Naive thymus-derived CD8-positive, alpha-beta T cell (primary cell): ENCODE measurements around the gene SNAP25. TPM values are rescaled to one million over a fixed set of nuclear protein-coding genes. Genes with fewer than 3 reads are reported as not detected.

Experiments
- ATAC-seq, 2 donors: fragments of 150-1000 bp; cut with Tn5 transposase in 1 of 2; sonication (Bioruptor Pico), chemical (Tn5 transposase) in 1 of 2; 1 replicate in 1 of 2; 2 replicates in 1 of 2; pipeline ENCODE4 v1.10.0; 2021; ENCODE audit warnings: mild to moderate bottlenecking in 2 of 2, moderate library complexity in 2 of 2
- POLR2A ChIA-PET: fragments of 350-600 bp; sonication (Branson Sonifier 250); formaldehyde crosslinking; loops from one replicate; lab custom pipeline; 2021; ENCODE audit warnings: antibody characterized with exemption; lab: Charles Lee
- DNase-seq, 10 donors: peaks; one replicate each; pipeline versions ENCODE4 v3.0.0 to v3.0.0-alpha.2; 2020 to 2022
- H3K27ac Mint-ChIP-seq, 10 donors: one replicate each; pipeline ENCODE4 v1.8.0; 2020 to 2022; ENCODE audit warnings: mild to moderate bottlenecking in 10 of 10, mixed read lengths in 10 of 10, moderate library complexity in 4 of 10, inconsistent platforms in 1 of 10
- H3K27me3 Mint-ChIP-seq, 5 donors: one replicate each; pipeline ENCODE4 v1.8.0; 2021 to 2022; ENCODE audit warnings: mixed read lengths in 5 of 5
- H3K36me3 Mint-ChIP-seq, 3 donors: one replicate each; pipeline ENCODE4 v1.8.0; 2020 to 2022; ENCODE audit warnings: mixed read lengths in 3 of 3, mild to moderate bottlenecking in 2 of 3, inconsistent platforms in 1 of 3
- H3K4me1 Mint-ChIP-seq, 4 donors: one replicate each; pipeline ENCODE4 v1.8.0; 2021 to 2022; ENCODE audit warnings: mixed read lengths in 4 of 4
- H3K4me3 Mint-ChIP-seq, 10 donors: one replicate each; pipeline ENCODE4 v1.8.0; 2020 to 2022; ENCODE audit warnings: mild to moderate bottlenecking in 10 of 10, mixed read lengths in 10 of 10, moderate library complexity in 6 of 10, inconsistent platforms in 1 of 10
- H3K9me3 Mint-ChIP-seq, 9 donors: one replicate each; pipeline ENCODE4 v1.8.0; 2020 to 2022; ENCODE audit warnings: mixed read lengths in 9 of 9, mild to moderate bottlenecking in 3 of 9, inconsistent platforms in 1 of 9, moderate library complexity in 1 of 9
- polyA plus RNA-seq, 3 donors: library from polyadenylated mRNA; unstranded; fragments of 300-500 nt; fragmentation: Illumina TruSeq; gene quantifications; one replicate each; pipeline ENCODE4 v1.2.3, GENCODE V29; 2021
- total RNA-seq, 8 experiments: library from RNA in 2 of 8; stranded (reverse) in 2 of 8; gene quantifications; one replicate each; pipeline ENCODE4 v1.2.3 and lab custom pipeline; 2021 to 2026

The SNAP25 gene
- total and polyA plus RNA-seq, 5 experiments from 2014 or later: 0.37 TPM; not detected in 4

- peaks cover 5 to 30% (median 9%) of the 10 kb centered on the region in 5 donors for H3K27me3 Mint-ChIP-seq
- H3K36me3 Mint-ChIP-seq: peaks cover 0 to 8% (median 0%) of the 10 kb centered on the region in 3 donors
- no peak for DNase-seq
- no peaks in the 10 kb centered on the region for H3K4me1 Mint-ChIP-seq
- H3K27ac Mint-ChIP-seq: no peak overlapping the region
- no peak for ATAC-seq
- no peak overlapping the region for H3K4me3 Mint-ChIP-seq
- POLR2A ChIA-PET: no interaction called here
- H3K9me3 Mint-ChIP-seq: peaks cover 0 to 10% (median 6%) of the 10 kb centered on the region in 9 donors
Measured at GRCh38 chr20:10180651-10181235, 37.9 kb upstream of the SNAP25 start.

DNA sequence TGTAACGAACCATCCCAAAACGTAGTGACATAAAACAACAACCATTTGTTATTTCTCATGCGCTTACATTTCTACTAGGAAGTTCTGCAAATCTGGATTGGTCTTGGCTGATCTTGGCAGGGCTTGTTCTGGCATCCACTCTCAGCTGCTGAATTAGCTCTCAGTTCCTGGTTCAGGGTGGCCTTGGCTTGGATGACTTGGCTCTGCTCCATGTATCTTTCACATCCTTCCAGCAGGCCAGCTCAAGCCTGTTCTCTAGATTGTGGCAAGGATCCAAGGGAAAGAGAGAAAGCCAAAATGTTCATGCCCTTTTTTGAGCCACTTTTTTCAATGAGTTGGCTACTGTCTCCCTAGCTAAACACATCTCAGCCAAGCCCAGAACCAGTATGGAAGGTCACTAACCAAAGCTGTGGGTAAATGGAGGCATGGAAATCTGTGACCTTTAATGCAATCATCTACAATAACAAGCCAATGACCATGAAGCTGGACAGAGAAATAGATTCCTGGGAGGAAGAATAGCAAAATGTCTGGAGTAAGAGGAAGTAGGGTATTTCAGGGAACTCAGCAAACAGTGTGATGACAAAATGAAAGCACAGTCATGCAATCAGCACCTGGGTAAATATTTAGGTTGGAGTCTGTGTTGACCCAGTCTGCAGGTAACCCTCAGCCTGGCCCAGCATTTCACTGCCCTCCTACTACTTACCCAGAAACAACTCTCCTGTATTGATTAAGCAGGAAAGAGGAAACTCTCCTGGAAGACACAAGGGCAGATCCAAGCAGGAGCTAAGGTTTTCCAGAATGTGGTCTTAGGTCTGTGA, 32.7 kb upstream of the SNAP25 start:
- POLR2A ChIA-PET: no interaction called here
- DNase-seq (no peak), ATAC-seq (no peak)
- no peak overlapping the region for H3K4me3 Mint-ChIP-seq
- peaks cover 0 to 22% (median 10%) of the 10 kb centered on the region in 9 donors for H3K9me3 Mint-ChIP-seq
- H3K4me1 Mint-ChIP-seq: no peaks in the 10 kb centered on the region
- no peak overlapping the region for H3K27ac Mint-ChIP-seq
- peaks cover 0 to 8% (median 0%) of the 10 kb centered on the region in 3 donors for H3K36me3 Mint-ChIP-seq
- peaks cover 0 to 5% (median 0%) of the 10 kb centered on the region in 5 donors for H3K27me3 Mint-ChIP-seq

DNA sequence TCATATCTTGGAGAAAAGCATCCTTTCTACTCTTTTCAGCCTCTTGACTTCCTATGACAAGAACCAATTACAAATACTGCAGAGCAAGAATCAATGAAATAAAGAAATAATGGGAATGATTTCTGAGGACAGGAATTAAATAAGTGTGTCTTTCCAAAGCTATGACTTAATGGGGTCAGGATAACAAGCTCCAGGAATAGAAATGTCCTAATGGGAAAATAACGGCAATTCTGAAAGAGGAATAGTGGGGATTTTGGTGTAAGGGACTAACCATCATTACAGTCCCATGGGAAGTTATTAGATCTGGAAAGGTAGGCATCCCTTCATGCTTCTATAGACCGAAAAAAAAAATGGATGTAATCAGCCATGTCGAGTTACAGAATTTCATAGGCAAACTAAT, 28.2 kb upstream of the SNAP25 start:
- Mint-ChIP-seq H3K27ac (no peak overlapping the region), H3K36me3 (peaks cover 0 to under 1% (median 0%) of the 10 kb centered on the region in 3 donors), H3K4me3 (no peak overlapping the region), H3K9me3 (peaks cover 0 to 33% (median 11%) of the 10 kb centered on the region in 9 donors), H3K27me3 (peaks cover 5 to 19% (median 8%) of the 10 kb centered on the region in 5 donors), H3K4me1 (no peaks in the 10 kb centered on the region)
- no peak for ATAC-seq
- POLR2A ChIA-PET: no interaction called here
- DNase-seq: no peak

DNA sequence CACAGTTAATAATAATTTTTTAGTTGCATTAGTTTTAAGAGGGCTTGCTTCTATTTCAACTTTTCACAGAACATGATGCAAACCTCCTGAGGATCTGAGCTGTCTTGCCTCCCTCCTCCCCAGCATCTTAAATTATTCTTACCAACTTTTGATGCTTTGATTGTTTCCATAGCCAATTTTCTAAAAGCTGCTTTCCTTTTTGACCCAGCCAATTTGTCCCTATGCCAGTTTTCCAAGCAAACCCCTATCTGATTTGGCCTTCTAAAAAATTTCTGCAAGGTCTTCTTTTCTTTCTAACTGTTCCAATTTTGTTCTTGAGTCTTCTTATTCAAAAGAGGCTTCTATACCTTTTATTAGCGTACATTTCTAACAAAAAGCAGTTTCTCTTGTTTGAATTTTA, 26.5 kb upstream of the SNAP25 start:
- POLR2A ChIA-PET: no interaction called here
- Mint-ChIP-seq H3K27me3 (peaks cover 2 to 19% (median 10%) of the 10 kb centered on the region in 5 donors), H3K27ac (no peak overlapping the region), H3K9me3 (peaks cover 0 to 26% (median 5%) of the 10 kb centered on the region in 9 donors), H3K36me3 (no peaks in the 10 kb centered on the region), H3K4me1 (no peaks in the 10 kb centered on the region), H3K4me3 (no peak overlapping the region)
- DNase-seq (no peak), ATAC-seq (no peak)

GRCh38 chr20:10194166-10194565, 24.5 kb upstream of the SNAP25 start:
- Mint-ChIP-seq H3K36me3 (no peaks in the 10 kb centered on the region), H3K4me3 (no peak overlapping the region), H3K9me3 (peaks cover 0 to 26% (median 5%) of the 10 kb centered on the region in 9 donors), H3K4me1 (no peaks in the 10 kb centered on the region), H3K27me3 (peaks cover 5 to 19% (median 10%) of the 10 kb centered on the region in 5 donors), H3K27ac (no peak overlapping the region)
- ATAC-seq (no peak), DNase-seq (no peak)
- POLR2A ChIA-PET: no interaction called here

GRCh38 chr20:10200330-10200729, 18.3 kb upstream of the SNAP25 start:
- H3K9me3 Mint-ChIP-seq: peaks cover 0 to 6% (median 0%) of the 10 kb centered on the region in 9 donors
- H3K27me3 Mint-ChIP-seq: peaks cover 0 to 10% (median 1%) of the 10 kb centered on the region in 5 donors
- H3K4me1 Mint-ChIP-seq: no peaks in the 10 kb centered on the region
- no peaks in the 10 kb centered on the region for H3K36me3 Mint-ChIP-seq
- DNase-seq (no peak), ATAC-seq (no peak)
- no peak overlapping the region for H3K27ac Mint-ChIP-seq
- no peak overlapping the region for H3K4me3 Mint-ChIP-seq
- POLR2A ChIA-PET: no interaction called here

DNA sequence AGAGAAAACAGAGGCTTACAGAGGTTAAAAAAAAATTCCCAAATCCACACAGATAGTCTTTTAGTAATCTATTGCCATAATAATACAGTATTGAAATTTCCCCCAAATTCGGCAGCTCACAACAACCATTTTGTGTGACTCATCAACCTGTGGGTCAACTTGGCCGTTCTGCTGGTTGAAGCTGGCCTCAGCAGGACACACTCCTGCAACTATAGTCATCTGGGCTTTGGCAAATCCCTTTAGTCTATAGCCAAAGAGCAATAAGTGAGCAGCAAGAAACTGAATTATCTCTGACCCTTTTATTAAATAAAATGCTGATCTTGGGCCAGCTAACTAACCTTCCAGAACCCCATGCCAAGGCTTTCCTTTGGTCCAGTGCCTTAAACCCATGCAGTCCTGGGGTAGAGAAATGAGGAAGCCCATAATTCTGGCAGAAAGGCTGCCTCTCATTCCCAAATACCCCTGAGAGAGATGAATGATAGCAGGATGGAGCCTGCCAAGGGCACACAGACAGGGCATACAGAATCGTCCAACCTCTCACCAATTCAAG, 17.2 kb upstream of the SNAP25 start:
- DNase-seq: no peak
- no peak overlapping the region for H3K27ac Mint-ChIP-seq
- peaks cover 0 to 6% (median 0%) of the 10 kb centered on the region in 9 donors for H3K9me3 Mint-ChIP-seq
- POLR2A ChIA-PET: no interaction called here
- peaks cover 0 to 7% (median 1%) of the 10 kb centered on the region in 5 donors for H3K27me3 Mint-ChIP-seq
- no peak overlapping the region for H3K4me3 Mint-ChIP-seq
- ATAC-seq: no peak
- H3K4me1 Mint-ChIP-seq: no peaks in the 10 kb centered on the region
- no peaks in the 10 kb centered on the region for H3K36me3 Mint-ChIP-seq

DNA sequence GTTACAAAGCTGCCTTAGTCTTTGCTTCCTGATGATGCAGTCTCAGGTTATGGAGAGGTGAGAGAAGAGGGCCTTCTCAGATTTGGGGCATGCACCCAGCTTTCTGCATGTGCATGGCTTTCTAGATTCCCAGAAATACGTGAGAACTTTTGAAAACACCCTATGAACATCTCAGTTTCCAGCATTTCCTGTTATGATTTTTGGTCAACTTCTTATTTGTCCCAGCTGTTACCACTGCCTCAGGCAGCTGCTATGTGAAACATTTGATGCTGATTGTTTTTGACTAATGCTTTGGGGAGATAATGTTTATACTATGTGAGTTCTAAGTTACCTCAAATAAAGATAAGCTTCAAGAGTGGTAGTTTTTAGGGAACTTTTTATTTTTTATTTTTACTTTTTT, 9.5 kb upstream of the SNAP25 start:
- H3K4me3 Mint-ChIP-seq: no peak overlapping the region
- ATAC-seq: no peak
- H3K27me3 Mint-ChIP-seq: peaks cover 6 to 11% (median 7%) of the 10 kb centered on the region in 5 donors
- no peaks in the 10 kb centered on the region for H3K36me3 Mint-ChIP-seq
- POLR2A ChIA-PET: no interaction called here
- DNase-seq: no peak
- no peak overlapping the region for H3K27ac Mint-ChIP-seq
- peaks cover 0 to 8% (median 3%) of the 10 kb centered on the region in 9 donors for H3K9me3 Mint-ChIP-seq
- H3K4me1 Mint-ChIP-seq: no peaks in the 10 kb centered on the region

DNA sequence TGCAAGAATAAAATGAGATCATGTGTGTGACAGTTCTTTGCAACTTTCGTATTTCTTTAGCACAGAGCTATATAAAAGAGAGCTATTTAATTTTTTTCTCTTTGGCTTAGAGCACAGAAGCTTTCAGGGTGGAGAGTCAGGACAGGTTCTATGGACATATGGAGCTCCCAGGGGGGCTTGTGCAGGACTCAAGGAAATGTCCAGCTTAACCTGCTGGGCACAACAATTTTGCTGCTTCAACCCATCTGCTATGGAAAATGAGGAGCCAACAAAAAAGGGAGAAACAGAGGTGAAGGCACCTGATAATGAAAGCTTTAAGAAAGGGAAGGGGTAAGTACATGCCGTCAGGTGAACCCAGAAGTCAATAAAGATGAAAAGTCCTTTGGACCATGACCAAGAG, 5.1 kb upstream of the SNAP25 start:
- DNase-seq (no peak), ATAC-seq (no peak)
- POLR2A ChIA-PET: no interaction called here
- Mint-ChIP-seq H3K9me3 (peaks cover 0 to 25% (median 7%) of the 10 kb centered on the region in 9 donors), H3K27ac (no peak overlapping the region), H3K27me3 (peaks cover 17 to 41% (median 26%) of the 10 kb centered on the region in 5 donors), H3K4me1 (peaks cover 1 to 10% (median 7%) of the 10 kb centered on the region in 4 donors), H3K36me3 (peaks cover 0 to 16% (median 5%) of the 10 kb centered on the region in 3 donors), H3K4me3 (no peak overlapping the region)

- DNase-seq (no peak), ATAC-seq (no peak)
- Mint-ChIP-seq H3K4me3 (no peak overlapping the region), H3K27me3 (peaks cover 28 to 68% (median 44%) of the 10 kb centered on the region in 5 donors), H3K36me3 (peaks cover 0 to 28% (median 11%) of the 10 kb centered on the region in 3 donors), H3K4me1 (peaks cover 7 to 17% (median 16%) of the 10 kb centered on the region in 4 donors), H3K27ac (no peak overlapping the region), H3K9me3 (peaks cover 0 to 39% (median 15%) of the 10 kb centered on the region in 9 donors)
- POLR2A ChIA-PET: no interaction called here
Measured at GRCh38 chr20:10216146-10216791, 2.4 kb upstream of the SNAP25 start.

DNA sequence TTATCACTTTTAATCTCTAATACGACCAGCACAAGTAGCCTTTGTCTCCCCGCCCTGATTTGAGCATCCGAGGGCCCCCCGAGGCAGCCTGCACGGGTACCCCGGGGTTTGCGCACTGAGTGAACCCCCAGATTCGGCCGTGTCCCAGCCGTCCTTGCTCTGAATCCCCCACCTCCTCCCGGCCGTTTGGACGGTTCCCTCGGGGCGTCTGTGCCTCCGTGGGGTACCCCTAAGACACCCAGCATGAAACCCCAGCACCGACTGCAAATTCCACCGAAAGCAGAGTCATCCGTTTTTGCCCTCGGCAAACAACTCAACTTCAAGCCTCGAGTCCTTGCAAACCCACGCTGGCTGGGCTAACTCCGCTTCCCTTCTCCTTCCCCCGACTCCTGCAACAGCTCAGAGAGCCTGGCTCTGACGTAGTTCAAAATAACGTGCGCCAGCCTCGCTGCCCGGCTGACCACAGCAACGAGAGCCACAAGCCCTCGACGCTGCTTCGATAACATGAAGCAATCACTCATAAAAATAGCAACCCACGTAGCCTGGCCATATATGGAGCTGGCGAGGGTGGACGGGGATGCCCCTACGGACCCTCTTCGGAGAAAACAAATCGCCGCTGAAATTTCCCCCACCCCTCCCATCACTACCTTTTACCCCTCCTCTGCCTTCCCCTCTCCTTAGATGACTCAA, 764 bp upstream of the SNAP25 start:
- POLR2A ChIA-PET: no interaction called here
- no peak for ATAC-seq
- Mint-ChIP-seq H3K4me3 (peak overlapping the region in 8 of 10 donors; percentile 2 to 80 (median 62)), H3K36me3 (peaks cover 0 to 28% (median 11%) of the 10 kb centered on the region in 3 donors), H3K4me1 (peaks cover 7 to 17% (median 16%) of the 10 kb centered on the region in 4 donors), H3K27ac (peak overlapping the region in 1 of 10 donors; percentile 89), H3K9me3 (peaks cover 0 to 45% (median 15%) of the 10 kb centered on the region in 9 donors), H3K27me3 (peaks cover 28 to 84% (median 54%) of the 10 kb centered on the region in 5 donors)
- DNase-seq: no peak

- Mint-ChIP-seq H3K27me3 (peaks cover 21 to 79% (median 47%) of the 10 kb centered on the region in 5 donors), H3K4me1 (peaks cover 7 to 17% (median 16%) of the 10 kb centered on the region in 4 donors), H3K4me3 (peak overlapping the region in 4 of 10 donors; percentile 64 to 70 (median 68)), H3K36me3 (peaks cover 0 to 29% (median 11%) of the 10 kb centered on the region in 3 donors), H3K9me3 (peaks cover 0 to 46% (median 15%) of the 10 kb centered on the region in 9 donors), H3K27ac (no peak overlapping the region)
- DNase-seq: peak; percentile 30 to 73 (median 56)
- ATAC-seq: peak; percentile 63 to 66
- POLR2A ChIA-PET: interaction anchor here (0.5 kb wide), 1 partner anchor 1724 kb away, joined by 9 read pairs; no protein-coding TSS in a partner anchor
Measured at GRCh38 chr20:10219452-10219791, 792 bp downstream of the SNAP25 start.
